HG03108 (cell line): ENCODE results near the gene SNRNP25.
A peak's percentile ranks its signal among the peaks of the same experiment; 100 is the strongest.
"Not testable (repeated sequence)": the region's sequence is repeated elsewhere in the genome, so short reads cannot be mapped to it uniquely, and the experiment has no call there.

Source experiments
- ATAC-seq: cut with Tn5 transposase; IDR thresholded peaks from one replicate; pipeline ENCODE4 v1.9.1; 2021; ENCODE audit warnings: moderate library complexity; ENCODE audit not compliant: unreplicated experiment

Gene SNRNP25

DNA sequence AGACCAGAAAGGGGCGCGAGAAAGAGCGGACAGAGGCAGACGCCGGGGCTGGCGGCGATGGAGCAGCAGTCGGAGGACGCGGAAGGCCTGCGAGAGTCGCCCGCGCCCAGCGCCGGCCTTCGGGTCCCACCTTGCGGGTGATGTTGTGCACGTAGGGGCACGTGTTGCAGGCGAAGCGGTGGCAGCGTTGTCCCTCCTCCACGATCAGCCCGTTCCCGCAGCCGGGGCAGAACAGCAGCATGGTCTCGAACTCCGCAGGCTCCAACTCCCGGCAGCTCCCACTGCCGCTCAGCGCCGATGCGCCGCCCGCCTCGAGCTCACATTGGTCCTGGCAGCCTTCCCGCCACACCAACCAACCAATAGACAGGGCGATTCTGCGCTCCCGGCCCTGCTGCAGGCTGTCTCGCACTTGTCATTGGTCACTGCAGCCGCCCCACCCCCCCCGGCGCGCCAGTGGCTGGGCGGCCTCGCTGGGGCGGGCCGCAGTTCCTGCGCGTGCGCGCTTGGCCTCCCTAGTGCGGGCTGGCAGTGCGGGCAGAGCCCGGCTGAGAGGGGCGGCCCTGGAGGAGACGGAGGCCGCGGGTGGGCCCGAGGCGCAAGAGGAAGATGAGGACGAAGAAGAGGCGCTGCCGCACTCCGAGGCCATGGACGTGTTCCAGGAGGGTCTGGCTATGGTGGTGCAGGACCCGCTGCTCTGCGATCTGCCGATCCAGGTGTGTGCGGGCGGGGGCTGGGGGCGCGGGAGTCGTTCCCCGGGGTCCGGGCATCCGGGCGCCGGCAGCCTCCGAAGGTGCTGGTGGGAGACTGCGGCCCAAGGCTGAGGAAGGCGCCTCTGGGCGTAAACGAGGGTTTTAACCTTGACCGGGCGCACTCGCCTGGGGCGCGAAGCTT is at the start of gene SNRNP25, which contains the start of gene POLR3K:
SNRNP25 (plus strand) TSS at position 483 of the 891 bp plus-strand sequence; CDS start at position 672, 189 bp downstream.
POLR3K (minus strand) TSS at position 263 of the 891 bp plus-strand sequence; CDS start at position 241, 22 bp downstream.
- peak; percentile 94 for ATAC-seq

DNA sequence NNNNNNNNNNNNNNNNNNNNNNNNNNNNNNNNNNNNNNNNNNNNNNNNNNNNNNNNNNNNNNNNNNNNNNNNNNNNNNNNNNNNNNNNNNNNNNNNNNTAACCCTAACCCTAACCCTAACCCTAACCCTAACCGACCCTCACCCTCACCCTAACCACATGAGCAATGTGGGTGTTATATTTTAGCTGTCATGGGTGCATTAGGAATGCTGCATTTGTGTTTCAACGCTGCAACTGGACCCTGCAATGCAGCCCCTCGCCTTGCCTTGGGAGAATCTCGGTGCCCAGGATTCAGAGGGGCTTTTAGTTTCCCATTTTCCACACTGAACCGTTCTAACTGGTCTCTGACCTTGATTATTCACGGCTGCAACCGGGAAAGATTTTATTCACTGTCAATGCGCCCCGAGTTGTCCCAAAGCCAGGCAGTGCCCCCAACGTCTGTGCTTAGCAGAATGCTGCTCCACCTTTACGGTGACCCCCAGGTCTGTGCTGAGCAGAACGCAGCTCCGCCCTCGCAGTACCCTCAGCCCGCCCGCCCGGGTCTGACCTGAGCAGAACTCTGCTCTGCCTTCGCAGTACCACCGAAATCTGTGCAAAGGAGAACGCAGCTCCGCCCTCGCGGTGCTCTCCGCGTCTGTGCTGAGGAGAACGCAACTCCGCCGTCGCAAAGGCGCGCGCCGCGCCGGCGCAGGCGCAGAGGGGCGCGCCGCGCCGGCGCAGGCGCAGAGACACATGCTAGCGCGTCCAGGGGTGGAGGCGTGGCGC is 43.5 kb upstream of the SNRNP25 start:
- ATAC-seq, result no peak

DNA sequence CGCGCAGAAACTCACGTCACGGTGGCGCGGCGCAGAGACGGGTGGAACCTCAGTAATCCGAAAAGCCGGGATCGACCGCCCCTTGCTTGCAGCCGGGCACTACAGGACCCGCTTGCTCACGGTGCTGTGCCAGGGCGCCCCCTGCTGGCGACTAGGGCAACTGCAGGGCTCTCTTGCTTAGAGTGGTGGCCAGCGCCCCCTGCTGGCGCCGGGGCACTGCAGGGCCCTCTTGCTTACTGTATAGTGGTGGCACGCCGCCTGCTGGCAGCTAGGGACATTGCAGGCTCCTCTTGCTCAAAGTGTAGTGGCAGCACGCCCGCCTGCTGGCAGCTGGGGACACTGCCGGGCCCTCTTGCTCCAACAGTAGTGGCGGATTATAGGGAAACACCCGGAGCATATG is 42.9 kb upstream of the SNRNP25 start:
- ATAC-seq, result not testable (repeated sequence)

- not testable (repeated sequence) for ATAC-seq
Measured at GRCh38 chr16:17062-17765, 36.4 kb upstream of the SNRNP25 start.

- not testable (repeated sequence) for ATAC-seq
Measured at GRCh38 chr16:20886-21285, 32.7 kb upstream of the SNRNP25 start.

GRCh38 chr16:24151-24550 is 29.5 kb upstream of the SNRNP25 start:
- not testable (repeated sequence) for ATAC-seq

DNA sequence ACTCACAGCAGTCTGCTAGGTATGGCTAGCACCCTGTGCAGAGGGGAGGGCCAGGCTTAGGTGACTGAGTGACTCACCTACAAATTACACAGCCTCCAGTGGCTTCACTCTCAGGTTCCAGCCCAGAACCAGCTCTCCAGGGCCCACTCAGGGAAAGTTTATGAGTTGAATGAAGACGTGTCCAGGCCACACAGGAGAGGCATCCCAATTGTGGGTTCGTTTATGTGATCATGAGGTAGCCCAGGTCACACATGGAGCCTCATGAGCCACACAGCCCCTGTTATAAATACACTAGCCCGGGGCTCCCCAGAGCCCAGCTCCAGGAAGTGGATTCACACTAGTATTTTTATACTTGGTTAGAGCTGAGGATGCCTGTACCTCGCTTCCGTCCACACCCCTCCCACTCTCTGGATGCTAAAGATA is 27.7 kb upstream of the SNRNP25 start:
- peak; percentile 78 for ATAC-seq

- not testable (repeated sequence) for ATAC-seq
Measured at GRCh38 chr16:30627-31026, 23.0 kb upstream of the SNRNP25 start.

GRCh38 chr16:33154-33876 is 20.3 kb upstream of the SNRNP25 start:
- not testable (repeated sequence) for ATAC-seq

DNA sequence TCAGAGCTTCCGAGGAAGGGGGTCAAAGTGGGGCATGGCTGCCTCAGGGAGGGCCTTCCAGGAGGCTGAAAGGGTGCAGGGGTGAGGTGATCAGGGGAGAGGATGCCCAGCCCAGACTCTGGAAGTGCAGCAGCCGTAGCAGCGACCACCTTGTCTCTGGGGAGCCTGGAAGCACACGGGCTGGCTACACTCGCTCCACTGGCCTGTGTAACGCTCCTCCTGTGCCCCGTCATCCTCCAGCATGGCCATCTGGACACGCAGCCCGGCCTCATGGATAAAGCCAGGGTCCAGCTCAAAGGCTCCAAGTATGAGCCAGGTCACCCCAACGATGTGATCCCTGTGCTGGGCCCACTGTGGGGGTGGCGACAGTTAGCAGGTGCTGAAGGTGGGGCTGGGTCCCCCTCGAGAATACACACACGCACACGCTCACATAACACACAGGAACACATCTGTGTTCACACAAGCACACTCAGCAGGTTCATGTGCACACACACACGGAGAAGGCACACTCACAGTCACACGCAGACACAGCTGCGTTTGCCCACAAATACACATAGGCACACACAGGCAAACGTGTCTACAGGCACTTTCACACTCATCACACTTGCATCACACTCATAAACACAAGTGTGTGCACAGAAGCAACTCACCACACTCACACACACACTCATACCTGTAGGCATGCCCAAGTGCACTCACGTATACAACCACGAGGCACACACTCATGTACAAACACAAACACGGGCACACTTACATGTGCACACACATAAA is 19.6 kb upstream of the SNRNP25 start:
- no peak for ATAC-seq

- no peak for ATAC-seq
Measured at GRCh38 chr16:34648-34987, 19.0 kb upstream of the SNRNP25 start.

GRCh38 chr16:35011-35677 is 18.5 kb upstream of the SNRNP25 start:
- no peak for ATAC-seq

- ATAC-seq, result no peak
Measured at GRCh38 chr16:35678-36305, 17.8 kb upstream of the SNRNP25 start.

DNA sequence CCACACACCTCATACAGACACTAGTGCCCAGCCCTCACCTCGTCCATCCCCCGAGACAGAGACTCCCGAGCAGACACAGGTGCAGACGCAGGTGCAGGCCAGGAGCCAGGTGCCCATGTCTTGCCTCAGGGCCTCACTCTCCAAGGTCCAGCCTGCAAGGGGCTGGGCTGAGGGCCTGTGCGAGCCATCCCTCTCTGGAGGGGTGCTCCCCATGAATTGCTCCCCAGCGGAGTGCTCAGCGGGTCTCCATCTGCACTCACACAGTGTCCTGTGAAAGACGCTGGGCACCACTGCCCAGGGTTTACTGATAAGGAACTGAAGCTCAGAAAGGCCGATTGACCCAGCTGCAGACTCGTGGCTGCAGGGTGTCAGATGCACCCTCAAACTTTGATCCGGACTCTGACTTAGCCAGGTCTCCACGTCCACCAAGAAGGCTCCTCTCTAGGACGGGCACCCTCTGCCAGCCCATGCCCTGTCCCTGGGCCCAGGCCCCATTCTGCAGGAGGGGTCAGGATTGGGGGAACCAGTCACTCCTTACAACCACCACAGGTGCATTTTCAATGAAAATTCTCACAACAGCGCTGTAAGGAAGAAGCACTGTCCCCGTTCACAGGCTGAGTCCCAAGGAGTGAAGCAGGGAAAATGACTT is 17.2 kb upstream of the SNRNP25 start:
- no peak for ATAC-seq

DNA sequence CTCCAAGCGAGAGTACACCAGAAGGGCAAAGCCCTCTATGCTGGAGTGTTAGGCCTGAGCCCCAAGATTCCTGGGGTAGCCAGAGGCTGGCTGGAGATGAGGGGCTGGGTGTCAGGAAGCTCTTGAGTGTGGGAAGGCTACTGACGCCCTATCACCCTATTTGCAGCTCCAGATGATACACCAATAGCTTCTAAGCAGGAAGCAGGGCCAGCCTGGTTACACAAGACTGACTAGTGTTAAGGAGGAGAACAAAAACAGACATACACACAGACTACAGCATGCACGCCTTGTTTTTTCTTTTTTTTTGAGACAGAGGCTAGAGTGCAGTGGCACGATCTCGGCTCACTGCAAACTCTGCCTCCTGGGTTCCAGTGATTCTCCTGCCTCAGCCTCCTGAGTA is 16.1 kb upstream of the SNRNP25 start:
- no peak for ATAC-seq

DNA sequence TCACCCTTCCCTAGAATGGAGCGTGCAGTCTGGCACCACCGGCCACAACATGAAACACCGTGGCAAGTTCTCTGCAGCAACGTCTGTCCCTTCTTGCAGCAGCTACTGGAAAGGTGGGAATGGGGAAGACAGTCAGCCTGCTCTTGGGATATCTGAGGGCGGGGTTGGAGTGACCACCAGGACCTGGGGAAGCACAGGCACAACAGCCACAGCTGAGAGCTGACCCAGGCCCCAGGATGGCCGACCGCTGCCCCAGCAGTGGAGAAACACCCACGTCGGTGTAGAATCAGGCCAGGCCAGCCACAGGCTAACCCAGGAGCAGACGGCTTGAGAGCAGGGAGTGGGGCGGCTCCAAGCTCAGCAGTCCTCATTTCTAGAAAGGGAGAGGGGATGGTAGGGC is 15.4 kb upstream of the SNRNP25 start:
- ATAC-seq, result not testable (repeated sequence)

GRCh38 chr16:38941-39892 is 14.4 kb upstream of the SNRNP25 start:
- ATAC-seq, result peak; percentile 79
